K562 (cell line): ENCODE measurements around the gene LMO3. TPM values are rescaled to one million over a fixed set of nuclear protein-coding genes. Genes with fewer than 3 reads are reported as not detected.

ENCODE experiments used
- ATAC-seq: fragments of 200-7000 bp; cut with Tn5 transposase; 3 replicates; pipeline ENCODE4 v1.9.1; 2020; ENCODE audit warnings: moderate library complexity
- BruUV-seq: library from RNA; stranded (reverse); fragments of 400-500 nt; replicated peaks from 2 replicates; lab custom pipeline; 2021; lab: Mats Ljungman, UMichigan
- CTCF ChIA-PET: fragments of 300-600 bp; formaldehyde crosslinking; extraction: SDS; loops from one replicate; lab custom pipeline; 2021; ENCODE audit warnings: low intra/inter-chr PET ratio; lab: Yijun Ruan, JAX
- POLR2A ChIA-PET: fragments of 300-600, 350-650 bp; sonication (Branson Sonifier 250); formaldehyde crosslinking; extraction: SDS; loops from one replicate; lab custom pipeline; 2021; ENCODE audit warnings: antibody characterized with exemption, inconsistent platforms; lab: Yijun Ruan, JAX
- DNase-seq, 4 experiments: peaks; one replicate each; pipeline versions ENCODE4 v3.0.0 to v3.0.0-alpha.2; 2011 to 2018; ENCODE audit warnings: low spot score in 3 of 4, mixed read lengths in 3 of 4; ENCODE audit errors: extremely low read depth in 1 of 4
- FAIRE-seq: peaks from 2 replicates; lab custom pipeline; 2011; peaks lifted over from hg19 to GRCh38; lab: Jason Lieb, UNC
- H2AFZ ChIP-seq: 2 replicates; pipeline ENCODE4 v1.6.0; 2011; ENCODE audit warnings: low read depth, low read length, control low read depth, inconsistent platforms
- H3K27ac ChIP-seq: fragments of 200-600 bp; 3 replicates; pipeline ENCODE4 v1.8.0; 2011; ENCODE audit warnings: low read depth, mild to moderate bottlenecking, control low read depth, inconsistent platforms, low read length, moderate library complexity, mixed read lengths; ENCODE audit errors: extremely low read depth
- H3K27me3 ChIP-seq, 2 experiments: fragments of 300-600 bp in 1 of 2; 2 replicates in 1 of 2; 3 replicates in 1 of 2; pipeline versions ENCODE4 v1.6.0 to v1.8.0; 2011; ENCODE audit warnings: inconsistent platforms in 2 of 2, low read length in 2 of 2, mild to moderate bottlenecking in 1 of 2, mixed read lengths in 1 of 2, moderate library complexity in 1 of 2; ENCODE audit not compliant: control insufficient read depth in 2 of 2, insufficient read depth in 2 of 2
- H3K36me3 ChIP-seq: fragments of 300-600 bp; 3 replicates; pipeline ENCODE4 v1.8.0; 2011; ENCODE audit warnings: mild to moderate bottlenecking, low read length, inconsistent platforms; ENCODE audit not compliant: control insufficient read depth, insufficient read depth
- H3K4me1 ChIP-seq, 2 experiments: fragments of 200-600 bp in 1 of 2; replicated peaks in 1 of 2; 2 replicates in 1 of 2; 3 replicates in 1 of 2; pipeline versions ENCODE4 v1.5.1 to v1.8.0; 2011; ENCODE audit warnings: inconsistent platforms in 2 of 2, low read length in 2 of 2, mild to moderate bottlenecking in 1 of 2, mixed read lengths in 1 of 2, moderate library complexity in 1 of 2; ENCODE audit not compliant: control insufficient read depth in 2 of 2, insufficient read depth in 2 of 2
- H3K4me2 ChIP-seq: 2 replicates; pipeline ENCODE4 v1.6.1; 2011; ENCODE audit warnings: low read length, control low read depth, inconsistent platforms, mixed read lengths; ENCODE audit not compliant: insufficient read depth
- H3K4me3 ChIP-seq: fragments of 200-600 bp; sonication (generic), shearing (Covaris generic); 2 replicates; pipeline ENCODE4 v1.5.1; 2016; ENCODE audit warnings: control low read depth, inconsistent platforms
- H3K79me2 ChIP-seq: fragments of 200-600 bp; 3 replicates; pipeline ENCODE4 v1.8.0; 2011; ENCODE audit warnings: low read length, inconsistent platforms; ENCODE audit not compliant: control insufficient read depth, insufficient read depth
- H3K9ac ChIP-seq, 2 experiments: 2 replicates each; pipeline versions ENCODE4 v1.6.0 to v1.6.1; 2011; ENCODE audit warnings: low read depth in 2 of 2, low read length in 2 of 2, control low read depth in 1 of 2, inconsistent platforms in 1 of 2, mild to moderate bottlenecking in 1 of 2, mixed read lengths in 1 of 2; ENCODE audit not compliant: insufficient read depth in 1 of 2
- H3K9me1 ChIP-seq: one replicate; pipeline ENCODE4 v1.6.0; 2011; ENCODE audit warnings: inconsistent platforms, mild to moderate bottlenecking, low read length, moderate library complexity; ENCODE audit not compliant: control insufficient read depth, insufficient read depth
- H3K9me3 ChIP-seq: replicated peaks from 2 replicates; pipeline ENCODE4 v1.5.1; 2011; ENCODE audit warnings: low read depth, low read length, inconsistent platforms; ENCODE audit not compliant: control insufficient read depth, insufficient read depth
- H4K20me1 ChIP-seq: replicated peaks from 2 replicates; pipeline ENCODE4 v1.6.1; 2011; ENCODE audit warnings: low read length, inconsistent platforms, mixed read lengths; ENCODE audit not compliant: control insufficient read depth, insufficient read depth
- CBX5 ChIP-seq: IDR thresholded peaks from 2 replicates; pipeline ENCODE4 v1.6.1; 2014; ENCODE audit warnings: low read depth, borderline replicate concordance
- CHD2 ChIP-seq: IDR thresholded peaks from 2 replicates; pipeline ENCODE4 v1.6.1; 2011; ENCODE audit warnings: low read depth, low read length
- CREBBP ChIP-seq: IDR thresholded peaks from one replicate; pipeline ENCODE4 v1.6.1; 2012; ENCODE audit warnings: low read depth, mild to moderate bottlenecking, control low read depth, inconsistent platforms, low read length
- HDAC2 ChIP-seq: fragments of 450-650 bp; IDR thresholded peaks from 2 replicates; pipeline ENCODE4 v1.6.1; 2016; ENCODE audit warnings: mild to moderate bottlenecking
- MBD2 ChIP-seq: sonication (generic); IDR thresholded peaks from 2 replicates; pipeline ENCODE4 v1.6.1; 2016; ENCODE audit warnings: low read depth, borderline replicate concordance
- NCOA4 ChIP-seq: fragments of 450-650 bp; IDR thresholded peaks from 2 replicates; pipeline ENCODE4 v1.6.1; 2018; ENCODE audit warnings: mild to moderate bottlenecking; ENCODE audit not compliant: partially characterized antibody
- NELFE ChIP-seq: IDR thresholded peaks from 2 replicates; pipeline ENCODE4 v1.6.1; 2011; ENCODE audit warnings: mild to moderate bottlenecking; ENCODE audit not compliant: insufficient read depth, insufficient read length
- PYGO2 ChIP-seq: fragments of 450-650 bp; IDR thresholded peaks from 2 replicates; pipeline ENCODE4 v1.6.1; 2016; ENCODE audit warnings: mild to moderate bottlenecking, missing genetic modification characterization, moderate library complexity, missing compliant biosample characterization
- RBM14 ChIP-seq: fragments of 200-400 bp; formaldehyde crosslinking; IDR thresholded peaks from 2 replicates; pipeline ENCODE4 v1.6.1; 2018; ENCODE audit warnings: low read depth, mild to moderate bottlenecking, low read length, moderate library complexity, borderline replicate concordance; ENCODE audit not compliant: insufficient read depth
- RNF2 ChIP-seq: sonication (generic); IDR thresholded peaks from 2 replicates; pipeline ENCODE4 v1.6.1; 2016
- ZNF165 ChIP-seq: fragments of 250-450 bp; sonication (Bioruptor Pico); IDR thresholded peaks from 2 replicates; pipeline ENCODE4 v1.4.0; 2020; ENCODE audit warnings: borderline replicate concordance
- ZNF316 ChIP-seq: fragments of 450-650 bp; IDR thresholded peaks from 2 replicates; pipeline ENCODE4 v1.6.1; 2016
- in situ Hi-C: fragments of 300-500 bp; cut with MboI; formaldehyde crosslinking; loops from 4 replicates; pipeline ENCODE4 v1.15.0; 2018; ENCODE audit warnings: inconsistent platforms, mixed read lengths
- intact Hi-C: fragments of 100-400 bp; cut with micrococcal nuclease; formaldehyde crosslinking; loops from 2 replicates; pipeline ENCODE4 v1.14.2; 2022
- polyA plus RNA-seq, 8 experiments: library from polyadenylated mRNA; depleted of rRNA in 4 of 8; stranded (reverse) in 5 of 8; unstranded in 3 of 8; fragments of >200 nt; fragmentation: Nextera tagmentation in 2 of 8; fragmentation: Illumina TruSeq in 1 of 8; extraction: Ambion mirVana in 2 of 8; extraction: Trizol in 1 of 8; gene quantifications; 2 replicates each; pipeline versions ENCODE4 v1.2.1 to v1.2.3, GENCODE V29; 2011 to 2014; ENCODE audit warnings: inconsistent platforms in 1 of 8, missing spikeins in 1 of 8
- total RNA-seq, 7 experiments: library from RNA; depleted of rRNA in 6 of 7; stranded (reverse); fragments of >200 nt in 6 of 7; fragmentation: Illumina TruSeq in 2 of 7; extraction: Trizol in 2 of 7; gene quantifications; 2 replicates each; pipeline versions ENCODE4 v1.2.1 to v1.2.3, GENCODE V29; 2011 to 2021; ENCODE audit warnings: low replicate concordance in 1 of 7
- TF ChIP-seq, protein P1 (sequence below): fragments of 450-650 bp; formaldehyde crosslinking; IDR thresholded peaks from 2 replicates; pipeline ENCODE4 v1.4.0; 2020; ENCODE audit warnings: mild to moderate bottlenecking, moderate library complexity
- TF ChIP-seq, protein P2 (sequence below): fragments of 200-800 bp; sonication (Bioruptor generic); IDR thresholded peaks from 2 replicates; pipeline ENCODE4 v1.6.1; 2017; ENCODE audit warnings: missing genetic modification characterization, missing compliant biosample characterization
- TF ChIP-seq, protein P3 (sequence below): fragments of 450-650 bp; formaldehyde crosslinking; IDR thresholded peaks from 2 replicates; pipeline ENCODE4 v1.4.0; 2020; ENCODE audit warnings: mild to moderate bottlenecking, mixed read lengths
- TF ChIP-seq, protein P4 (sequence below): fragments of 450-650 bp; conservative IDR thresholded peaks from 2 replicates; pipeline ENCODE4 v1.6.1; 2016; ENCODE audit warnings: missing genetic modification characterization, low read depth, mild to moderate bottlenecking, control low read depth, missing compliant biosample characterization

LMO3 gene
- total and polyA plus RNA-seq, 9 of the 15 experiments (the other 6 are each of a cell fraction or from before 2014, with no cell fraction given): 0.04 to 0.40 (median 0.05) TPM; not detected in 6

DNA sequence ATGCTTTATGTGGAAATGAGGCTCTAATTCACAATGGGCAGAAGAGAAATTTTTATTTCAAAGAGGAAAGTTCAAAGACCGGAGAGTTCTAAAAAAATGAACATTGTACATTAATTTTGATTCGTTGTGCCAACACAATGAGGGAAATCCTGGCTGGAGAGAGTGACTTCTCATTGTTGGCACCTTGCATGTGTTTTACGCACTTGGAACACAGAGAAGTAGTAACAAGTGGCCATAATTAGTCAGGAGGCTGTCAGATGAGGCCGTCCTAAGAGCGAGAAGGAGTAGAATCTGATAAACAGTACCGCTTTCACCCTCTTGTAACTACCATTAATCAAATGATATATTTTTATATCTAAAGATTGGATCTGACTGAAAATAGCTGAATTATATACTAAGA, 6.9 kb downstream of the LMO3 start (continued):
- TF ChIP-seq, protein P1, sequence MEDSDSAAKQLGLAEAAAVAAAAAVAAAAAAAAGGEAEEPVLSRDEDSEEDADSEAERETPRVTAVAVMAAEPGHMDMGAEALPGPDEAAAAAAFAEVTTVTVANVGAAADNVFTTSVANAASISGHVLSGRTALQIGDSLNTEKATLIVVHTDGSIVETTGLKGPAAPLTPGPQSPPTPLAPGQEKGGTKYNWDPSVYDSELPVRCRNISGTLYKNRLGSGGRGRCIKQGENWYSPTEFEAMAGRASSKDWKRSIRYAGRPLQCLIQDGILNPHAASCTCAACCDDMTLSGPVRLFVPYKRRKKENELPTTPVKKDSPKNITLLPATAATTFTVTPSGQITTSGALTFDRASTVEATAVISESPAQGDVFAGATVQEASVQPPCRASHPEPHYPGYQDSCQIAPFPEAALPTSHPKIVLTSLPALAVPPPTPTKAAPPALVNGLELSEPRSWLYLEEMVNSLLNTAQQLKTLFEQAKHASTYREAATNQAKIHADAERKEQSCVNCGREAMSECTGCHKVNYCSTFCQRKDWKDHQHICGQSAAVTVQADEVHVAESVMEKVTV: no peak
- no peak for TF ChIP-seq NELFE
- no peak for TF ChIP-seq ZNF165 (CRISPR knock-in tag)
- no peak for TF ChIP-seq NCOA4
- TF ChIP-seq CHD2: no peak
- TF ChIP-seq CREBBP: no peak
- TF ChIP-seq, protein P2, sequence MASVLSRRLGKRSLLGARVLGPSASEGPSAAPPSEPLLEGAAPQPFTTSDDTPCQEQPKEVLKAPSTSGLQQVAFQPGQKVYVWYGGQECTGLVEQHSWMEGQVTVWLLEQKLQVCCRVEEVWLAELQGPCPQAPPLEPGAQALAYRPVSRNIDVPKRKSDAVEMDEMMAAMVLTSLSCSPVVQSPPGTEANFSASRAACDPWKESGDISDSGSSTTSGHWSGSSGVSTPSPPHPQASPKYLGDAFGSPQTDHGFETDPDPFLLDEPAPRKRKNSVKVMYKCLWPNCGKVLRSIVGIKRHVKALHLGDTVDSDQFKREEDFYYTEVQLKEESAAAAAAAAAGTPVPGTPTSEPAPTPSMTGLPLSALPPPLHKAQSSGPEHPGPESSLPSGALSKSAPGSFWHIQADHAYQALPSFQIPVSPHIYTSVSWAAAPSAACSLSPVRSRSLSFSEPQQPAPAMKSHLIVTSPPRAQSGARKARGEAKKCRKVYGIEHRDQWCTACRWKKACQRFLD (CRISPR knock-in tag): no peak
- TF ChIP-seq ZNF316: no peak
- TF ChIP-seq, all 486 proteins: peak for 0

DNA sequence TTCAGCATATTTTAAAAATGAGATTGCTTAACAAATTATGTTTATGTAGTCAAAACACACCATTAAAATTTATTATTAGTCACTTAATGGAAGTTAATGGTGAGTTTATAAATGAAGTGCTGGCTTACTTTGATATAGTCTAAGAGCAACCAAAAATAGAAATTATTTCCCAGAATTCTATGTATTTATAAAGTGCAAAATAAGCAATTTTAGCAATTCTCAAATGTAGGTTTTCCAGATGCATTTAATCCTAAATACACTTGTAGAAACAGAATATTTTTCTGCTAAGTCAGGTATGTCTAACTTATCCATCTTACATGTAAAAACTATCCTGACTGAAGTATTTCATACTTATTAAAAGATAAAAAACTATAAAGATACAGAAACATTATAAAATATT, 11.2 kb downstream of the LMO3 start:
- no peaks in the 10 kb centered on the region for H3K9me1 ChIP-seq
- no peaks in the 10 kb centered on the region for H3K4me1 ChIP-seq
- no peak overlapping the region for H2AFZ ChIP-seq
- ChIA-PET CTCF (no interaction called here), POLR2A (no interaction called here)
- FAIRE-seq (no peak), ATAC-seq (no peak), DNase-seq (no peak)
- no peak overlapping the region for H3K9ac ChIP-seq
- in situ Hi-C loops: no loop called here
- intact Hi-C loops: no loop called here
- no peaks in the 10 kb centered on the region for H3K27me3 ChIP-seq
- TF ChIP-seq, protein P3, sequence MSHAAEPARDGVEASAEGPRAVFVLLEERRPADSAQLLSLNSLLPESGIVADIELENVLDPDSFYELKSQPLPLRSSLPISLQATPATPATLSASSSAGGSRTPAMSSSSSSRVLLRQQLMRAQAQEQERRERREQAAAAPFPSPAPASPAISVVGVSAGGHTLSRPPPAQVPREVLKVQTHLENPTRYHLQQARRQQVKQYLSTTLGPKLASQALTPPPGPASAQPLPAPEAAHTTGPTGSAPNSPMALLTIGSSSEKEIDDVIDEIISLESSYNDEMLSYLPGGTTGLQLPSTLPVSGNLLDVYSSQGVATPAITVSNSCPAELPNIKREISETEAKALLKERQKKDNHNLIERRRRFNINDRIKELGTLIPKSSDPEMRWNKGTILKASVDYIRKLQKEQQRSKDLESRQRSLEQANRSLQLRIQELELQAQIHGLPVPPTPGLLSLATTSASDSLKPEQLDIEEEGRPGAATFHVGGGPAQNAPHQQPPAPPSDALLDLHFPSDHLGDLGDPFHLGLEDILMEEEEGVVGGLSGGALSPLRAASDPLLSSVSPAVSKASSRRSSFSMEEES (CRISPR knock-in tag): no peak
- no peak for TF ChIP-seq HDAC2
- no peak for TF ChIP-seq CBX5
- TF ChIP-seq, protein P4, sequence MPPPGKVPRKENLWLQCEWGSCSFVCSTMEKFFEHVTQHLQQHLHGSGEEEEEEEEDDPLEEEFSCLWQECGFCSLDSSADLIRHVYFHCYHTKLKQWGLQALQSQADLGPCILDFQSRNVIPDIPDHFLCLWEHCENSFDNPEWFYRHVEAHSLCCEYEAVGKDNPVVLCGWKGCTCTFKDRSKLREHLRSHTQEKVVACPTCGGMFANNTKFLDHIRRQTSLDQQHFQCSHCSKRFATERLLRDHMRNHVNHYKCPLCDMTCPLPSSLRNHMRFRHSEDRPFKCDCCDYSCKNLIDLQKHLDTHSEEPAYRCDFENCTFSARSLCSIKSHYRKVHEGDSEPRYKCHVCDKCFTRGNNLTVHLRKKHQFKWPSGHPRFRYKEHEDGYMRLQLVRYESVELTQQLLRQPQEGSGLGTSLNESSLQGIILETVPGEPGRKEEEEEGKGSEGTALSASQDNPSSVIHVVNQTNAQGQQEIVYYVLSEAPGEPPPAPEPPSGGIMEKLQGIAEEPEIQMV: no peak
- TF ChIP-seq MBD2: no peak
- TF ChIP-seq RBM14: no peak
- TF ChIP-seq RNF2: no peak
- TF ChIP-seq PYGO2: no peak
- no peaks in the 10 kb centered on the region for H3K79me2 ChIP-seq
- no peak overlapping the region for H3K4me2 ChIP-seq
- H3K9me3 ChIP-seq: no peaks in the 10 kb centered on the region
- no peak overlapping the region for H3K27ac ChIP-seq
- no peaks in the 10 kb centered on the region for H3K36me3 ChIP-seq
- no TSS peak for BruUV-seq
- H4K20me1 ChIP-seq: no peaks in the 10 kb centered on the region
- no peak overlapping the region for H3K4me3 ChIP-seq
